ENCODE data around the gene HSP90AB1.

DNA sequence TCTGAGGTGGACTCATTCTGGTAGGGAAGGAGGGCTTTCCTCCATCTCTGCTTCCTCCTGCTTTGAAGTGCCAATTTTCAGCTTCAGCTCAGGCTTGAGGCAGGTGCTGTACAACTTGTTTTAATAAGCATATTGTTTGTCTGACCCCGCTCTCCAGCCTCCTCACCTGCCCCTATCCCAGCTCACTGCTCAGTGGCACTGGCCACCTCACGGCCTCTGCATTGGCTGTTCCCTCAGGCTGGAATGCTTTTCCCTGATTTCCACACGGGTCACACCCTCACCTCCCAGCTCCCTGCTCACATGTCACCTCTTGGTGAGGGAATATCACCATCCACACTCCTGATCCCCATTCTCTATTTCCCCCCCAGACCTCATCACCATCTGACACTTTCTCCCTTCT lies 52.0 kb downstream of the HSP90AB1 start:
- TF ChIP-seq CTCF (conservative IDR thresholded peaks at IDR 0.05) (no peak), ZFX (IDR thresholded peaks at IDR 0.05) (no peak)
